A673 (cell line): Measurements from ENCODE around the gene SLAMF7. TPM values are rescaled to one million over a fixed set of nuclear protein-coding genes. Genes with fewer than 3 reads are reported as not detected.

Source experiments
- BruUV-seq: library from RNA; stranded (reverse); fragments of 400-500 nt; replicated peaks from 2 replicates; lab custom pipeline; 2021; lab: Mats Ljungman, UMichigan
- CTCF ChIA-PET: fragments of 300-600 bp; sonication (Branson Sonifier 250); formaldehyde crosslinking; loops from one replicate; lab custom pipeline; 2022; ENCODE audit warnings: antibody characterized with exemption; lab: Charles Lee
- POLR2A ChIA-PET: fragments of 300-600 bp; sonication (Branson Sonifier 250); formaldehyde crosslinking; loops from one replicate; lab custom pipeline; 2022; ENCODE audit warnings: antibody characterized with exemption; ENCODE audit not compliant: low non-redundant PET; lab: Charles Lee
- DNase-seq: peaks from one replicate; pipeline ENCODE4 v3.0.0-alpha.2; 2015; ENCODE audit warnings: low spot score
- H3K27ac ChIP-seq: fragments of 200-600 bp; sonication (generic); 2 replicates; pipeline ENCODE4 v1.5.1; 2016; ENCODE audit warnings: mixed run types, low read depth, mild to moderate bottlenecking, mixed read lengths, antibody characterized with exemption, low read length; ENCODE audit not compliant: poor library complexity, severe bottlenecking
- H3K27me3 ChIP-seq: fragments of 200-600 bp; sonication (generic); replicated peaks from 2 replicates; pipeline ENCODE4 v1.6.1; 2017; ENCODE audit warnings: mixed run types, low read depth, mild to moderate bottlenecking, mixed read lengths, antibody characterized with exemption, low read length; ENCODE audit not compliant: insufficient read depth, poor library complexity
- H3K36me3 ChIP-seq: fragments of 200-600 bp; sonication (generic); 2 replicates; pipeline ENCODE4 v1.6.1; 2016; ENCODE audit warnings: mixed run types, mild to moderate bottlenecking, mixed read lengths, antibody characterized with exemption, low read length; ENCODE audit not compliant: insufficient read depth, poor library complexity, severe bottlenecking
- H3K4me1 ChIP-seq: fragments of 200-600 bp; sonication (generic); 2 replicates; pipeline ENCODE4 v1.6.1; 2017; ENCODE audit warnings: mixed run types, mild to moderate bottlenecking, mixed read lengths, antibody characterized with exemption, low read length; ENCODE audit not compliant: insufficient read depth, poor library complexity, severe bottlenecking
- H3K4me3 ChIP-seq: fragments of 200-600 bp; sonication (generic); 2 replicates; pipeline ENCODE4 v1.5.1; 2016; ENCODE audit warnings: low read depth, mixed run types, mild to moderate bottlenecking, mixed read lengths, low read length; ENCODE audit not compliant: poor library complexity, severe bottlenecking
- H3K9me3 ChIP-seq: fragments of 200-600 bp; sonication (generic); 2 replicates; pipeline ENCODE4 v1.6.1; 2016; ENCODE audit warnings: mixed run types, low read depth, mild to moderate bottlenecking, mixed read lengths, antibody characterized with exemption, low read length; ENCODE audit not compliant: poor library complexity, severe bottlenecking
- EZH2 ChIP-seq: fragments of 200-600 bp; sonication (generic); IDR thresholded peaks from 2 replicates; pipeline ENCODE4 v1.6.1; 2017; ENCODE audit warnings: borderline replicate concordance, low read depth, mild to moderate bottlenecking, mixed read lengths, antibody characterized with exemption, low read length; ENCODE audit not compliant: poor library complexity, severe bottlenecking
- intact Hi-C: fragments of 100-400 bp; cut with micrococcal nuclease; formaldehyde crosslinking; loops from one replicate; pipeline ENCODE4 v1.10.0; 2022; ENCODE audit not compliant: unreplicated experiment
- total RNA-seq: library from RNA; stranded (reverse); gene quantifications from 2 replicates; pipeline ENCODE4 v1.2.3, GENCODE V29; 2021
- TF ChIP-seq, protein P1 (sequence below): fragments of 300-800, 200-600 bp; sonication (generic); conservative IDR thresholded peaks from 2 replicates; pipeline ENCODE4 v1.5.1; 2017; ENCODE audit warnings: low read depth, mild to moderate bottlenecking, antibody characterized with exemption, low read length, moderate library complexity, mixed read lengths

SLAMF7 gene
- total RNA-seq, 1 experiment from 2014 or later, result not detected

DNA sequence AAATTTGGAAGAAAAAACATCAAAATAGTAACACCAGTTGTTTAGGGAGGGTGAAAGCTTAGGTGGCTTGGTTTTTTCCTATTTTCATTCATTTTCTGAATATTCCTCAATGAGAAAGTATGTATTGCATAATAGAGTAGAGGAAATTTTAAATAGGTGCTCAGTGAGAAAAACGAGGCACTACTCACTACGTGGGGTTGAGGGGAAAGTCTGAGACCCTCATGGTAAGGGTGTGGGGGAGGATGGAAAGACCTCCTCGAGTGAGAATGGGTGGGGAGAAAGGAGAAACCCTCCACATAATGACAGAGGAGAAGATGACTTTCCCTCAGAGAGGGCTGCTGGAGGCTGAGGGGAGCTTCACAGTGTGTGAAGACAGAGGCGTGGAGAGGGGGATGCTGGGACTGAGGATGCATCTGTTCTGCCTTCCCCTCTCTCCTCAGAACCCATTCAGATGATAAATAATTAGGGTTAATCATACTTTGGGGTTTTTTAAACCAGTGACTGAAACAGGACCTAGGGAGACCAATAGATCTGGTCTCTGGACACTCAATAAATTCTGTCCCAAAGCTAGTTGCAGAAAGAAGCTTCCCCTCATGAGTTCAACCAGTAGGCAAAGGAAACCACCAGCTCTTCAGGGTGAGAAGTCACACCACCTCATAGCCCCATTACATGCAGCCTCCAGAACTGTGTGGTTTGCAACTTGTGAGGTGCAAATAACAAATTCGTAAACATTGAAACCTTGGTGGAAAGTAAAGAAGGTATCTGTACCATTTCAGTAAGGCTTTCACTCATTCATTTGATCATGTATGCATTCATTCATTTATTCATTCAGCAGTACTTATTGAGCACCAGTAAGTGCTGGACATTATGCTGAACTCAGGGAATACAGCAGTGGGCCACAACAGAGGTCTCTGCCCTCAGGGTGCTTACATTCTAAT lies 17.1 kb downstream of the SLAMF7 start:
- H3K4me1 ChIP-seq, result no peaks in the 10 kb centered on the region
- peaks cover 20% of the 10 kb centered on the region for H3K27me3 ChIP-seq
- no peak overlapping the region for H3K4me3 ChIP-seq
- ChIA-PET CTCF (interaction anchor here (0.6 kb wide), 1 partner anchor 485 kb away, joined by 7 read pairs; no protein-coding TSS in a partner anchor), POLR2A (no interaction called here)
- no peaks in the 10 kb centered on the region for H3K36me3 ChIP-seq
- TF ChIP-seq, protein P1, sequence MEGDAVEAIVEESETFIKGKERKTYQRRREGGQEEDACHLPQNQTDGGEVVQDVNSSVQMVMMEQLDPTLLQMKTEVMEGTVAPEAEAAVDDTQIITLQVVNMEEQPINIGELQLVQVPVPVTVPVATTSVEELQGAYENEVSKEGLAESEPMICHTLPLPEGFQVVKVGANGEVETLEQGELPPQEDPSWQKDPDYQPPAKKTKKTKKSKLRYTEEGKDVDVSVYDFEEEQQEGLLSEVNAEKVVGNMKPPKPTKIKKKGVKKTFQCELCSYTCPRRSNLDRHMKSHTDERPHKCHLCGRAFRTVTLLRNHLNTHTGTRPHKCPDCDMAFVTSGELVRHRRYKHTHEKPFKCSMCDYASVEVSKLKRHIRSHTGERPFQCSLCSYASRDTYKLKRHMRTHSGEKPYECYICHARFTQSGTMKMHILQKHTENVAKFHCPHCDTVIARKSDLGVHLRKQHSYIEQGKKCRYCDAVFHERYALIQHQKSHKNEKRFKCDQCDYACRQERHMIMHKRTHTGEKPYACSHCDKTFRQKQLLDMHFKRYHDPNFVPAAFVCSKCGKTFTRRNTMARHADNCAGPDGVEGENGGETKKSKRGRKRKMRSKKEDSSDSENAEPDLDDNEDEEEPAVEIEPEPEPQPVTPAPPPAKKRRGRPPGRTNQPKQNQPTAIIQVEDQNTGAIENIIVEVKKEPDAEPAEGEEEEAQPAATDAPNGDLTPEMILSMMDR, result no peak
- no peak for TF ChIP-seq EZH2
- no TSS peak for BruUV-seq
- no peak for DNase-seq
- no peaks in the 10 kb centered on the region for H3K9me3 ChIP-seq
- no peak overlapping the region for H3K27ac ChIP-seq
- intact Hi-C loops, result no loop called here

DNA sequence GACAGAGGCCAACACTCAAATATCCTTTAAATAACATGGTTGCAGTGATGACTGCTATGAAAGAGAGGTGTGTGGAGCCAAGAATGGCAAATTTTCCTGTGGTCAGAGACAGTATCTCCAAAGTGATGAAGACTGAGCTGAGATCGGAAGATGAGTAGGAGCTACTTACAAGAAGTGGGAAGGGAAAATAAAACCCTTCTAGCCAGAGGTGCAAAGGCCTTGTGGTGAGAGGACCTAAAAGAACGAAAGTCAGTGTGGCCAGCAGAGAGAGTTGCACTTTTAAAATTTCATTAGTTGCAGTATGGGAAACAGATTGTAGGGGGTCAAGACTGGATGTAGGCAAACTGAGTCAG lies 17.8 kb downstream of the SLAMF7 start:
- intact Hi-C loops, result no loop called here
- peaks cover 16% of the 10 kb centered on the region for H3K27me3 ChIP-seq
- no peak overlapping the region for H3K4me3 ChIP-seq
- H3K4me1 ChIP-seq, result no peaks in the 10 kb centered on the region
- ChIA-PET CTCF (no interaction called here), POLR2A (no interaction called here)
- no peaks in the 10 kb centered on the region for H3K36me3 ChIP-seq
- BruUV-seq, result no TSS peak
- H3K27ac ChIP-seq, result no peak overlapping the region
- H3K9me3 ChIP-seq, result no peaks in the 10 kb centered on the region
- no peak for TF ChIP-seq EZH2
- TF ChIP-seq, protein P1, result no peak
- no peak for DNase-seq

DNA sequence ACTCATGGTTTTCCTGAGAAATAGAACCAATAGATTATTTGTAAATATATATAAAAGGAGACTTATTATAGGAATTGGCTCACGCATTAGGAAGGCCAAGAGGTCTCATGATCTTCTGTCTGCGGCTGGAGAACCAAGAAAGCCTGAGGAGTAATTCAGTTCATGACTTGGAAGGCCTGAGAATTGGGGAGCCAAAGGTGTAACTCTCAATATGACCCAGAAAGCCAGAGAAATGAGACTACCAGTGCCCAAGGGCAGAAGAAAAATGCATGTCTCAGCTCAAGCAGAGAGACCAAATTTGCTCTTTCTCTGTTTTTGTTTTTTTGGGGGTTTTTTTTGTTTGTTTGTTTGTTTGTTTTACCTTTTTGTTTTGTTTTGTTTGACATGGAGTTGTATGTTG lies 19.5 kb downstream of the SLAMF7 start:
- DNase-seq, result no peak
- POLR2A ChIA-PET, result no interaction called here
- intact Hi-C loops, result no loop called here
- TF ChIP-seq, protein P1, result no peak
- no peak for TF ChIP-seq EZH2
- BruUV-seq, result no TSS peak
- Histone ChIP-seq H3K9me3 (no peaks in the 10 kb centered on the region), H3K4me3 (no peak overlapping the region), H3K27me3 (no peaks in the 10 kb centered on the region), H3K27ac (no peak overlapping the region), H3K4me1 (no peaks in the 10 kb centered on the region), H3K36me3 (no peaks in the 10 kb centered on the region)
- CTCF ChIA-PET, result no interaction called here
